ENCODE data around the gene PLD5. TPM values are rescaled to one million over a fixed set of nuclear protein-coding genes. Genes with fewer than 3 reads are reported as not detected.
A peak's percentile ranks its signal among the peaks of the same experiment; 100 is the strongest.

The PLD5 gene
- polyA plus RNA-seq, 3 donors from 2014 or later: not detected

- Mint-ChIP-seq H3K27ac (no peak overlapping the region), H3K4me1 (no peaks in the 10 kb centered on the region), H3K9me3 (peaks cover 0 to 4% (median 1%) of the 10 kb centered on the region in 6 donors), H3K36me3 (no peaks in the 10 kb centered on the region), H3K27me3 (ENCODE audit: low read depth in 3 of 3) (peaks cover 0 to 5% (median 2%) of the 10 kb centered on the region in 3 donors), H3K4me3 (no peak overlapping the region)
- no peak for DNase-seq
These were observed 6.3 kb upstream of the PLD5 start for GRCh38 chr1:242530761-242531160.

GRCh38 chr1:242525769-242526168, 1.3 kb upstream of the PLD5 start:
- Mint-ChIP-seq H3K9me3 (peaks cover 0 to 8% (median 2%) of the 10 kb centered on the region in 6 donors), H3K36me3 (peaks cover 0 to 4% (median 0%) of the 10 kb centered on the region in 3 donors), H3K4me3 (peak overlapping the region in 3 of 5 donors; percentile 33 to 65 (median 53)), H3K27ac (no peak overlapping the region), H3K4me1 (peaks cover 0 to 7% of the 10 kb centered on the region in 2 donors), H3K27me3 (ENCODE audit: low read depth in 3 of 3) (peaks cover 6 to 25% (median 9%) of the 10 kb centered on the region in 3 donors)
- DNase-seq: no peak

- Mint-ChIP-seq H3K4me1 (peaks cover 0 to 7% of the 10 kb centered on the region in 2 donors), H3K27ac (no peak overlapping the region), H3K9me3 (peaks cover 0 to 8% (median 2%) of the 10 kb centered on the region in 6 donors), H3K4me3 (peak overlapping the region in 4 of 5 donors; percentile 33 to 65 (median 46)), H3K36me3 (peaks cover 0 to 4% (median 0%) of the 10 kb centered on the region in 3 donors), H3K27me3 (ENCODE audit: low read depth in 3 of 3) (peaks cover 6 to 25% (median 9%) of the 10 kb centered on the region in 3 donors)
- no peak for DNase-seq
These were observed 844 bp upstream of the PLD5 start for GRCh38 chr1:242525360-242525722.

GRCh38 chr1:242523719-242524570, 552 bp downstream of the PLD5 start:
- H3K4me3 Mint-ChIP-seq: no peak overlapping the region
- H3K27me3 Mint-ChIP-seq (ENCODE audit: low read depth in 3 of 3): peaks cover 6 to 25% (median 9%) of the 10 kb centered on the region in 3 donors
- H3K27ac Mint-ChIP-seq: no peak overlapping the region
- H3K36me3 Mint-ChIP-seq: peaks cover 0 to 4% (median 0%) of the 10 kb centered on the region in 3 donors
- DNase-seq: no peak
- H3K4me1 Mint-ChIP-seq: peaks cover 0 to 7% of the 10 kb centered on the region in 2 donors
- peaks cover 0 to 8% (median 2%) of the 10 kb centered on the region in 6 donors for H3K9me3 Mint-ChIP-seq

- H3K27me3 Mint-ChIP-seq (ENCODE audit: low read depth in 3 of 3): peaks cover 6 to 27% (median 9%) of the 10 kb centered on the region in 3 donors
- peaks cover 0 to 7% of the 10 kb centered on the region in 2 donors for H3K4me1 Mint-ChIP-seq
- peaks cover 0 to 8% (median 2%) of the 10 kb centered on the region in 6 donors for H3K9me3 Mint-ChIP-seq
- H3K4me3 Mint-ChIP-seq: no peak overlapping the region
- peaks cover 0 to 4% (median 0%) of the 10 kb centered on the region in 3 donors for H3K36me3 Mint-ChIP-seq
- H3K27ac Mint-ChIP-seq: no peak overlapping the region
- DNase-seq: no peak
These were observed 1.3 kb downstream of the PLD5 start for GRCh38 chr1:242522996-242523718.

- H3K27ac Mint-ChIP-seq: no peak overlapping the region
- H3K9me3 Mint-ChIP-seq: peaks cover 0 to 8% (median 2%) of the 10 kb centered on the region in 6 donors
- peaks cover 0 to 4% (median 0%) of the 10 kb centered on the region in 3 donors for H3K36me3 Mint-ChIP-seq
- DNase-seq: no peak
- H3K27me3 Mint-ChIP-seq (ENCODE audit: low read depth in 3 of 3): peaks cover 6 to 27% (median 9%) of the 10 kb centered on the region in 3 donors
- H3K4me1 Mint-ChIP-seq: peaks cover 0 to 7% of the 10 kb centered on the region in 2 donors
- H3K4me3 Mint-ChIP-seq: no peak overlapping the region
These were observed 2.1 kb downstream of the PLD5 start for GRCh38 chr1:242522304-242522945.

- peaks cover 0 to 2% (median 0%) of the 10 kb centered on the region in 6 donors for H3K9me3 Mint-ChIP-seq
- no peaks in the 10 kb centered on the region for H3K4me1 Mint-ChIP-seq
- no peak for DNase-seq
- H3K27ac Mint-ChIP-seq: no peak overlapping the region
- H3K36me3 Mint-ChIP-seq: no peaks in the 10 kb centered on the region
- no peak overlapping the region for H3K4me3 Mint-ChIP-seq
- peaks cover 0 to 2% (median 0%) of the 10 kb centered on the region in 3 donors for H3K27me3 Mint-ChIP-seq (ENCODE audit: low read depth in 3 of 3)
These were observed 8.9 kb downstream of the PLD5 start for GRCh38 chr1:242515555-242515954.

GRCh38 chr1:242506724-242507123, 17.8 kb downstream of the PLD5 start:
- Mint-ChIP-seq H3K27ac (no peak overlapping the region), H3K9me3 (peaks cover 0 to 4% (median 0%) of the 10 kb centered on the region in 6 donors), H3K27me3 (ENCODE audit: low read depth in 3 of 3) (no peaks in the 10 kb centered on the region), H3K4me3 (no peak overlapping the region), H3K36me3 (no peaks in the 10 kb centered on the region), H3K4me1 (no peaks in the 10 kb centered on the region)
- no peak for DNase-seq

- Mint-ChIP-seq H3K4me1 (no peaks in the 10 kb centered on the region), H3K9me3 (peaks cover 0 to 3% (median 0%) of the 10 kb centered on the region in 6 donors)
These were observed 35.0 kb downstream of the PLD5 start for GRCh38 chr1:242489545-242489944.

GRCh38 chr1:242477944-242478343, 46.6 kb downstream of the PLD5 start:
- Mint-ChIP-seq H3K4me1 (no peaks in the 10 kb centered on the region), H3K36me3 (no peaks in the 10 kb centered on the region), H3K4me3 (no peak overlapping the region), H3K27ac (no peak overlapping the region), H3K9me3 (peaks cover 0 to 4% (median 0%) of the 10 kb centered on the region in 6 donors), H3K27me3 (ENCODE audit: low read depth in 3 of 3) (peaks cover 1 to 2% (median 2%) of the 10 kb centered on the region in 3 donors)
- no peak for DNase-seq

More at GRCh38 chr1:242489545-242489944, 35.0 kb downstream of the PLD5 start:
- no peak overlapping the region for H3K27ac Mint-ChIP-seq
- peaks cover 1 to 3% (median 2%) of the 10 kb centered on the region in 3 donors for H3K27me3 Mint-ChIP-seq (ENCODE audit: low read depth in 3 of 3)
- no peak overlapping the region for H3K4me3 Mint-ChIP-seq
- DNase-seq: no peak
- H3K36me3 Mint-ChIP-seq: no peaks in the 10 kb centered on the region

GRCh38 chr1:242470774-242471173, 53.7 kb downstream of the PLD5 start:
- Mint-ChIP-seq H3K4me1 (no peaks in the 10 kb centered on the region), H3K27ac (no peak overlapping the region), H3K9me3 (peaks cover 0 to 2% (median 0%) of the 10 kb centered on the region in 6 donors), H3K27me3 (ENCODE audit: low read depth in 3 of 3) (peaks cover 0 to 2% (median 0%) of the 10 kb centered on the region in 3 donors), H3K4me3 (no peak overlapping the region), H3K36me3 (no peaks in the 10 kb centered on the region)
- DNase-seq: no peak

- Mint-ChIP-seq H3K4me1 (no peaks in the 10 kb centered on the region), H3K27ac (no peak overlapping the region), H3K27me3 (ENCODE audit: low read depth in 3 of 3) (peaks cover 0 to 2% (median 0%) of the 10 kb centered on the region in 3 donors), H3K36me3 (no peaks in the 10 kb centered on the region), H3K9me3 (no peaks in the 10 kb centered on the region), H3K4me3 (no peak overlapping the region)
- DNase-seq: no peak
These were observed 55.7 kb downstream of the PLD5 start for GRCh38 chr1:242468784-242469183.

GRCh38 chr1:242467556-242468145, 56.8 kb downstream of the PLD5 start:
- Mint-ChIP-seq H3K9me3 (no peaks in the 10 kb centered on the region), H3K4me3 (no peak overlapping the region), H3K27me3 (ENCODE audit: low read depth in 3 of 3) (peaks cover 0 to 2% (median 0%) of the 10 kb centered on the region in 3 donors), H3K27ac (no peak overlapping the region), H3K4me1 (no peaks in the 10 kb centered on the region), H3K36me3 (no peaks in the 10 kb centered on the region)
- DNase-seq: peak in 1 of 3 donors; percentile 4

Data from immature natural killer cell (primary cell).